ENCODE results near the gene ENPP4. TPM values are rescaled to one million over a fixed set of nuclear protein-coding genes. Genes with fewer than 3 reads are reported as not detected.

The ENPP4 gene
- total and polyA plus RNA-seq, 2 of the 4 experiments (the other 2 are of a cell fraction), result under 0.01 to 0.03 TPM

- ChIA-PET CTCF (interaction anchor here (1.0 kb wide), 1 partner anchor 48 kb away, joined by 3 read pairs; no protein-coding TSS in a partner anchor), POLR2A (ENCODE audit: unreplicated experiment) (no interaction called here)
- H3K9me3 ChIP-seq (ENCODE audit: control insufficient read depth, insufficient read depth, low read length), result no peaks in the 10 kb centered on the region
- H2AK9ac ChIP-seq (replicated peaks; ENCODE audit: low read depth, low read length, poor library complexity), result no peak overlapping the region
- no peak overlapping the region for H2AFZ ChIP-seq (replicated peaks; ENCODE audit: low read length, poor library complexity)
- no peaks in the 10 kb centered on the region for H3K4me1 ChIP-seq (ENCODE audit: control insufficient read depth, insufficient read depth, low read length)
- ATAC-seq (ENCODE audit: low read depth) (no peak), DNase-seq (no peak)
- no peak overlapping the region for H3K4ac ChIP-seq (ENCODE audit: low read depth, low read length)
- no peak overlapping the region for H2BK15ac ChIP-seq (ENCODE audit: low read depth, low read length)
- no peaks in the 10 kb centered on the region for H3K36me3 ChIP-seq (ENCODE audit: control insufficient read depth, insufficient read depth, low read length)
- H3K9me1 ChIP-seq (ENCODE audit: insufficient read depth, low read length), result no peaks in the 10 kb centered on the region
- H3K4me2 ChIP-seq (ENCODE audit: low read depth, low read length), result no peak overlapping the region
- H3K14ac ChIP-seq (replicated peaks; ENCODE audit: low read depth, low read length), result no peak overlapping the region
- dilution Hi-C loops (cut with HindIII; ENCODE audit: low sequenced_read_pairs, unreplicated experiment) (no loop called here), in situ Hi-C loops (cut with MboI; ENCODE audit: low sequenced_read_pairs) (no loop called here), intact Hi-C loops (cut with micrococcal nuclease) (no loop called here)
- no peaks in the 10 kb centered on the region for H4K20me1 ChIP-seq (ENCODE audit: insufficient read depth, low read length)
- no peak overlapping the region for H3K9ac ChIP-seq (ENCODE audit: low read depth, low read length)
- H2AK5ac ChIP-seq (ENCODE audit: low read depth, low read length), result no peak overlapping the region
- no TSS peak for BruUV-seq (replicated peaks)
- H3K27ac ChIP-seq (ENCODE audit: insufficient read depth, low read length), result no peak overlapping the region
- no CpG with 5 or more reads among the region's 1 CpG for WGBS, 2 experiments (ENCODE audit: extremely low coverage in 2 of 2, insufficient read length in 1 of 2)
- H3K56ac ChIP-seq (ENCODE audit: extremely low read depth, insufficient read depth, low read length), result no peak overlapping the region
- no peak overlapping the region for H2BK120ac ChIP-seq (ENCODE audit: low read depth, low read length)
- H3K4me3 ChIP-seq (ENCODE audit: insufficient read depth, low read depth, low read length), result no peak overlapping the region
- no peaks in the 10 kb centered on the region for H3K79me1 ChIP-seq (ENCODE audit: low read depth in 1 of 2, low read length in 2 of 2)
- no peak overlapping the region for H4K91ac ChIP-seq (ENCODE audit: insufficient read depth, low read depth, low read length)
- no peak overlapping the region for H3K18ac ChIP-seq (ENCODE audit: low read depth, low read length)
- H3K23ac ChIP-seq (ENCODE audit: low read depth, low read length), result no peak overlapping the region
- no peak overlapping the region for H2BK5ac ChIP-seq (ENCODE audit: low read depth, low read length, poor library complexity, severe bottlenecking)
- no peak overlapping the region for H4K5ac ChIP-seq (ENCODE audit: low read depth, low read length)
- no peak overlapping the region for H4K8ac ChIP-seq (ENCODE audit: low read depth in 2 of 2, low read length in 2 of 2)
- H3K27me3 ChIP-seq (ENCODE audit: control insufficient read depth, insufficient read depth, low read length), result no peaks in the 10 kb centered on the region
- H2BK20ac ChIP-seq (ENCODE audit: low read depth, low read length), result no peak overlapping the region
- TF ChIP-seq CEBPB (IDR thresholded peaks at IDR 0.05; ENCODE audit: low read depth, low read length), result no peak
- no peak for TF ChIP-seq MAFK (IDR thresholded peaks at IDR 0.05; ENCODE audit: low read depth, low read length)
- no peak for TF ChIP-seq CHD1 (IDR thresholded peaks at IDR 0.05; ENCODE audit: low read depth, low read length)
- TF ChIP-seq MXI1 (IDR thresholded peaks at IDR 0.05; ENCODE audit: borderline replicate concordance, low read depth, low read length), result no peak
- no peak for TF ChIP-seq RAD21 (IDR thresholded peaks at IDR 0.05; ENCODE audit: low read length)
- TF ChIP-seq ELK1 (IDR thresholded peaks at IDR 0.05; ENCODE audit: borderline replicate concordance, low read depth, low read length), result no peak
- TF ChIP-seq NFE2L2 (IDR thresholded peaks at IDR 0.05; ENCODE audit: low read depth, low read length), result no peak
- TF ChIP-seq SMC3 (IDR thresholded peaks at IDR 0.05; ENCODE audit: low read depth, low read length), result no peak
- TF ChIP-seq RCOR1 (IDR thresholded peaks at IDR 0.05; ENCODE audit: insufficient replicate concordance, low read length), result no peak
- TF ChIP-seq FOS (IDR thresholded peaks at IDR 0.05; ENCODE audit: low read depth, low read length), result no peak
- TF ChIP-seq BHLHE40 (IDR thresholded peaks at IDR 0.05; ENCODE audit: low read depth, low read length), result no peak
- TF ChIP-seq RFX5 (IDR thresholded peaks at IDR 0.05; ENCODE audit: low read depth, low read length), result no peak
- no peak for TF ChIP-seq POLR2A (IDR thresholded peaks at IDR 0.05; ENCODE audit: low read depth, low read length)
- no peak for TF ChIP-seq MAZ (IDR thresholded peaks at IDR 0.05; ENCODE audit: borderline replicate concordance, low read depth, low read length)
- no peak for TF ChIP-seq USF2 (IDR thresholded peaks at IDR 0.05; ENCODE audit: low read depth, low read length)
These were observed 8.5 kb downstream of the ENPP4 start for GRCh38 chr6:46138281-46138680.

All from IMR-90 (cell line).